Astrocyte (in vitro differentiated cells and primary cell): ENCODE data around the gene TAAR1.

Experiments used
- CTCF ChIP-seq: IDR thresholded peaks from 2 replicates; pipeline ENCODE4 v1.5.1; 2011; ENCODE audit warnings: low read depth, mild to moderate bottlenecking, inconsistent platforms, low read length, moderate library complexity; ENCODE audit not compliant: insufficient read depth
- EZH2 ChIP-seq: IDR thresholded peaks from 2 replicates; pipeline ENCODE4 v1.6.1; 2012; ENCODE audit warnings: mild to moderate bottlenecking, low read length, inconsistent platforms; ENCODE audit not compliant: insufficient read depth

DNA sequence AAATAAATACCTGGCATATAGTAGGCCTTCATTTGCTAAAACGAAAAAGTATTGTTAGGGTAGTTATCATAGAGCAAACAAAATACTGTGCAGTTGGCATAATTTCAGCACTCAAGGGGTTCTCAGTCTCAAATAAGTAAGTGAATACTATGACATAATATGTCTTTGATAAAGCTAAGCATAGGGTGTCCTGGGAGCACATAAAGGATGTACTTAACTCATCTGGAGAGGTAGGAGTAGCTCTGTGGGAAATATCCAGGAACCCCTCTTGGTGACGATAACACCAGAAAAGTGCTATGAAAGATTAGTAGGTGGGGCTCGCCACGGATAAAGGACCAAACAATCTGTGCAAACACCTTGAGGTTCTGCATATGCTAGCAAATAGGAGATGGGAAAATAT lies 31.7 kb upstream of the TAAR1 start:
- no peak for TF ChIP-seq CTCF
- no peak for TF ChIP-seq EZH2
